Medulla oblongata (tissue), 1 donor: ENCODE data around the gene ANKRD29.

ENCODE experiments used
- DNase-seq: peaks from one replicate; pipeline ENCODE4 v3.0.0-alpha.2; 2015; ENCODE audit errors: extremely low spot score

Gene ANKRD29

GRCh38 chr18:23684515-23685197, 21.9 kb upstream of the ANKRD29 start:
- no peak for DNase-seq

DNA sequence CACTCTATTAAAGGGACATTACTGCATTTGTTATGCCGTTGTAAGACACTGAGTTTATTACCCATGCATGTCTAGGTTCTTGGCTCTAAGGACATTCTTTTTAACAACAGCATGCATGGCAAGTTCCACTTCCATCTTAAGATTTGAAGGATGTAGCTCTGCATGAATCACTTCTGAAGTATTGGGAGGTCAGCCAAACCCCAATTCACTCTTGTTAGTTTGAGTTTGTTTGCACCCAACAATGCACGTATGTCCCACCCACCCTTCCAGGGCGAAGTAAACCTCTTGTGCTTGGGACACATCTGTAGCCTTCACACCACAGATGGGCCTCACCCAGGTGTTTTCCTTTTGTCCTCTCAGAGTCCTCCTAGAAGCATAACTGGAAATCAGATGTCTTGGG, 21.0 kb upstream of the ANKRD29 start:
- no peak for DNase-seq

DNA sequence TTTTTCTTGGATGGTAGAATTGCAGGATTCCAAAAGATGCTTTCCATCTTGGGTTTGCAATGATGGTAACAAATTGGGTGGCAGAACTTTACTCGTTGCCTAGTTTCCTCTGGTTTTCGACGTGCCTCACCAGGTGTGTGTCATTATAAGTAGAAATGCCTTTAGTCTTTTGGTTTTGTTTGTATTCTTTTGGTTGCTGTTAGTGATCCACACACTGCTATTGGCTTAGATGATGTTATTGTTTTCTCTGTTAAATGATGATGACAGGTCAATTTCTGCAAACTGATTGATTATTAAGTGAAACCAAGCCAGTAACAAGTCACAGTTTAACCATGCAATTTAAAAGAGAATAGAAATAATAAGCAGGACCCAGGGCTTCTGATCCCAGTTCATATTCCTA, 20.4 kb upstream of the ANKRD29 start:
- DNase-seq: no peak

- DNase-seq: no peak
Observed at GRCh38 chr18:23682472-23682871, 19.8 kb upstream of the ANKRD29 start.

DNA sequence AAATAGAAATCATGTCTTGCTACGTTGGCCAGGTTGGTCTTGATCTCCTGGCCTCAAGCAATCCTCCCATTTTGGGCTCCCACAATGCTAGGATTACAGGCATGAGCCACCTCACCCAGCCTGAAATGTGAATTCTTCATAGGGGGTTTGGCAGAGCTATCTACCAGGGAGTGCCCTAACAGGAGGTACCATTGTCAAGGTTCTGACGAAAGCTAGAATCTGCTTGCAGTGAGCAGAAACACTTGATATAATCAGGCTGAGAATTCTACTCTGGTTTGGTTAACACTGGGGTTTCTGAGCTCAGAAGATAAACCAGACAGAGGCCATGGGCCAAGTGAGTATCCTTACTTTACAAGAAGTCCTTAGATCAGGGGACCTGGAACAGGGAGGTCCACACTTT, 19.3 kb upstream of the ANKRD29 start:
- no peak for DNase-seq

DNA sequence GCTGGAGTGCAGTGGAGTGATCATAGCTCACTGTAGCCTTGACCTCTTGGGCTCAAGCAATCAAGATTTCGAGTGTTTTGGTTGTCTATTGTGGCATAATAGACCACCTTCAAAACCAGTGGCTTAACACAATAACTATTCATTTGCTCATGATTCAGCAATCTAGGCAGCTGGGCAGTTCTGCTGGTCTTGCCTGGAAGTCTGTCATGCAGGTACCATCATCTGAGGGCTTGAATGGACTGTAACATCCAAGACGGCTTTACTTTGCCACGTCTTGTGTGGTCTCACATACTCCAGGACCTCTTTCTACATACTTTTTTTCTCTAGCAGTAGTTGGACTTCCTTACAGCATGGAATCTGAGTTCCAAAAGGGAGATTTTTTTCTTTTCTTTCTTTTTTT, 13.2 kb upstream of the ANKRD29 start:
- no peak for DNase-seq

DNA sequence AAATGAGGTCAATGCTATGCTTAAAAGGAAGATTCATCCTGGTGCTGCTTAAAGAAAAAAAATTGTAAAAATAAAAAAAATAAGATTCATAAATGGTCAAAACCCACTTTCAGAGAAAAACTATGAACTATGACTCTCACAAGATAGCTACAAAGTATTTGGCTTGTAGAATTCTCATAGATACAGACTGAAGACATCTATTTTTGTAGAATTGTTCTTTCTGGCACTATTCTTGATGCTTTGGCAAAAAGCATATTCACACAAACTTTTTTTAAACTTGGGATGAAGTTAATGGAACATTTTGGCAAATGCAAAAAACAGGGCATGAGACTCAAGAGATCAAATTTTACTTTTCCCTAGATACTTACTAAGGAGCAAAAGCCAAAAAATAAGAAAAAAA, 12.5 kb upstream of the ANKRD29 start:
- no peak for DNase-seq

GRCh38 chr18:23673725-23674124, 11.0 kb upstream of the ANKRD29 start:
- no peak for DNase-seq

GRCh38 chr18:23671564-23671963, 8.9 kb upstream of the ANKRD29 start:
- no peak for DNase-seq

- DNase-seq: no peak
Observed at GRCh38 chr18:23669804-23670405, 7.2 kb upstream of the ANKRD29 start.

- no peak for DNase-seq
Observed at GRCh38 chr18:23669202-23669766, 6.6 kb upstream of the ANKRD29 start.

DNA sequence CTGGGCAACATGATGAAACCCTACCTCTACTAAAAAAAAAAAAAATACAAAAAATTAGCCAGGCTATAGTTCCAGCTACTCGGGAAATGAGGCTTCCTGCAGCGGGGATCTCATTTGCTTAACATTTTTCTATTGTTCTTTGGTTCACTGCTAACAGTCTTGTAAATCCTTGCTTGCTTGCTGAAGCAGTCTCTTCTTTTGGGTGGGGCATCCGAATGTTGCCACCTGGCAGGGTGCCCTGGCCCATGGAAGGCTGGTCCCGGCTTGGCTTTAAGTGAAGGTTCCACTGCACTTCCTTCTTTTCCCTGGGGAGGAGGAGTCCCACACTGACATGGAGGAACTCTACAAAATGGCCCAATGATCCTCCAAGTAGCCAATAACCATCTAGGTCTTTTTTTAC, 6.0 kb upstream of the ANKRD29 start:
- DNase-seq: no peak

DNA sequence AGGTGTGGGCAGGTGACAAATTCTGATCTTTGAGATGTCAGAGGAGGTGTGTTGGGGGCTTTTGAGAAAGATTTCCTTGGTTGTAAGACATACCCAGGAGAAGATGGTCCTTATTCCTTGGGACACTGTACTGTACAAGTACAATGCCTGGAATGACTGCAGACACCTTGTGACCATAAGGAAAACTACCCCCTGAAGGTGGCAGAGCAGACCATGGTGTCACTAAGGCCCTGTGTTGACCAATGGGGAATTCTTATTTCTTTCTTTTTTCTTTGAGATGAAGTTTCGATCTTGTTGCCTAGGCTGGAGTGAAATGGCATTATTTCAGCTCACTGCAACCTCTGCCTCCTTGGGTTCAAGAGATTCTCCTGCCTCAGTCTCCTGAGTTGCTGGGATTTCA, 4.4 kb upstream of the ANKRD29 start:
- no peak for DNase-seq

DNA sequence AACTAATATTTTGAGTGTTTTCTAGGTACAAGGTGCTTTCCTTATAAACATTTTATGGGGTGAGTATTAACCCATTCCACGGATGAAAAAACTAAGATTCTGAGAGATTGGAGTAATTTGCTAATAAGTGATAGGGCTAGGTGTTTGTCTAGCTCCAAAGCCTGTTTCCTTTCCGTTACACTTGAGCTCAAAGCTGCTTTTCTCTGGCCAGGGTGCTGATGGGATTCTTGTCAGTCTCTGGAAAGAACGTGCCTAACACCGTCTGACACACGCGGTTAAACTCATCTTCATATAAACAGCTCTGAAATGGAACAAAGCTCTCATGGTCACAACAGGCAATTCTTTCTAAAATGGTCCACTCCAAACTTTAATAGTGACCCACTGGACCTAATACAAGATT, 2.0 kb upstream of the ANKRD29 start:
- no peak for DNase-seq

- DNase-seq: no peak
Observed at GRCh38 chr18:23661735-23662308, 889 bp downstream of the ANKRD29 start.

- DNase-seq: no peak
Observed at GRCh38 chr18:23658285-23658684, 4.4 kb downstream of the ANKRD29 start.

GRCh38 chr18:23652232-23652631, 10.5 kb downstream of the ANKRD29 start:
- no peak for DNase-seq

- DNase-seq: no peak
Observed at GRCh38 chr18:23650968-23651927, 11.5 kb downstream of the ANKRD29 start.

DNA sequence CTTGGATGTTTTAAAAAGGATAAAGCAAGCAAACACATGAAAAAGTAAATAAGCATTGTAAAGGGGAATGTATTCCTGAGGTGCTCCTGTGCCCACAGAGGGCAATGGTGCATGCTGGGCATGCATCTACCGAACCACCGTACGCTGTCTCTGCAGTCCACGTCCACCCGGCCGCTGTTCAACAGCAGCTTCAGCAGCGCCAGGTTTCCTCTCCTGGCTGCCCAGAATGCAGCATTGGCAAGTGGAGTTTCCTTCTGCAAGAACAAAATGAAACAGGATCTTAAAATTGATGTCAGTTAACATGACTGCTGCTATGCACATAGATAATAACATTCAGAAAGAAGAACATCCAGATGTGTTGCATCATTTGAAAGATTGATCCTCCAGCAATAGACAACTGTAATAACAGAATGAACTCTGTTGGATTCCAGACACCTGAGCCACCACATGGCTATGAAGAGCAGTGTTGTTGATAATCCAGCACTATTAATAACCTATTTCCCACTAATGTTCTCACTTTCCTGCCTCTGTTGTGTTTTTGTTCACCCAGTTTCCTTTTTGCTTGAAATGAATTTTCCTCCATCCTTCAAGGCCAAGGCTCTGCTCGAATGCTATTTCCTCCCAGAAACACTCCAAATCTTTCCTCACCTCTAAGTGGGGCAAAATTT, 13.6 kb downstream of the ANKRD29 start:
- DNase-seq: no peak

DNA sequence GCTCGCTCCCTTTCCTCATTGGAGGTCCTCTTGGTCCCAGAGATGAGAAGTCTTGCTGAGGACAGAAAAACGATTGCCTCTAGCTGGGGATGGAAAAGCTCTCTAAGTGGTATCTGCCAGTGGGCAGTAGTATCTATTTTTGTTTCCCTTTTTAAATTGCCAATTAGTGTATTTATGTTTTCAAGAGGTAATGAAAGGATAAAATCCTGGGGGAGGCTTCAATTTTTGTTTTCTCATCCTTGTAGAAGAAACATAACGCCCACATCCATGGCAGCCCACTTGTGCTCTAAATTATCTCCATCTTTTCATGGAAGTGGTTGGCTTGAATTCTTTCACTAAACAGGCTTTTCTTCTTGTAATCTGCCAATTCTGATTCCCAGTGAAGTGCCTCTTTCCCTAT, 14.3 kb downstream of the ANKRD29 start:
- no peak for DNase-seq

GRCh38 chr18:23646282-23646681, 16.4 kb downstream of the ANKRD29 start:
- no peak for DNase-seq
